PC-9 (cell line): ENCODE results near the gene COL4A1. TPM values are rescaled to one million over a fixed set of nuclear protein-coding genes. Genes with fewer than 3 reads are reported as not detected.

Source experiments
- BruUV-seq: library from RNA; stranded (reverse); fragments of 400-500 nt; replicated peaks from 2 replicates; lab custom pipeline; 2021; lab: Mats Ljungman, UMichigan
- CTCF ChIA-PET: fragments of 300-600 bp; sonication (Branson Sonifier 250); formaldehyde crosslinking; loops from one replicate; lab custom pipeline; 2022; ENCODE audit warnings: antibody characterized with exemption; lab: Charles Lee
- POLR2A ChIA-PET: fragments of 300-600 bp; sonication (Branson Sonifier 250); formaldehyde crosslinking; loops from one replicate; lab custom pipeline; 2022; ENCODE audit warnings: antibody characterized with exemption; ENCODE audit not compliant: unreplicated experiment; lab: Charles Lee
- DNase-seq, 2 experiments: peaks; one replicate each; pipeline versions ENCODE4 v3.0.0 to v3.0.0-alpha.2; 2015 to 2022; ENCODE audit warnings: mixed read lengths in 1 of 2
- H2AFZ ChIP-seq: fragments of 200-600 bp; sonication (generic); 2 replicates; pipeline ENCODE4 v1.8.1; 2017; ENCODE audit warnings: antibody characterized with exemption
- H3F3A ChIP-seq: fragments of 200-600 bp; sonication (generic); 2 replicates; pipeline ENCODE4 v1.8.1; 2017; ENCODE audit warnings: antibody characterized with exemption, mild to moderate bottlenecking, low read depth; ENCODE audit not compliant: insufficient read depth
- H3K27ac ChIP-seq: fragments of 200-600 bp; sonication (generic); 2 replicates; pipeline ENCODE4 v1.6.1; 2016; ENCODE audit warnings: mixed run types
- H3K27me3 ChIP-seq: fragments of 200-600 bp; sonication (generic); 2 replicates; pipeline ENCODE4 v1.6.1; 2016; ENCODE audit warnings: low read depth, mixed run types; ENCODE audit not compliant: insufficient read depth
- H3K36me3 ChIP-seq: fragments of 200-600 bp; sonication (generic); 2 replicates; pipeline ENCODE4 v1.6.1; 2016; ENCODE audit warnings: low read depth, mixed run types
- H3K4me1 ChIP-seq: fragments of 200-600 bp; sonication (generic); replicated peaks from 2 replicates; pipeline ENCODE4 v1.6.1; 2016; ENCODE audit warnings: mixed run types; ENCODE audit not compliant: insufficient read depth
- H3K4me2 ChIP-seq: fragments of 200-600 bp; sonication (generic); 2 replicates; pipeline ENCODE4 v1.6.1; 2017; ENCODE audit warnings: mixed run types
- H3K4me3 ChIP-seq: fragments of 200-600 bp; sonication (generic); 2 replicates; pipeline ENCODE4 v1.6.1; 2016; ENCODE audit warnings: mixed run types
- H3K79me2 ChIP-seq: fragments of 200-600 bp; sonication (generic); 2 replicates; pipeline ENCODE4 v1.6.1; 2017; ENCODE audit warnings: low read depth, mixed run types
- H3K9me2 ChIP-seq: fragments of 200-600 bp; sonication (generic); 2 replicates; pipeline ENCODE4 v1.8.1; 2017; ENCODE audit warnings: mild to moderate bottlenecking; ENCODE audit not compliant: insufficient read depth
- H3K9me3 ChIP-seq: fragments of 200-600 bp; sonication (generic); 2 replicates; pipeline ENCODE4 v1.8.1; 2016; ENCODE audit warnings: low read depth; ENCODE audit not compliant: insufficient read depth
- H4K20me1 ChIP-seq: fragments of 200-600 bp; sonication (generic); 2 replicates; pipeline ENCODE4 v1.8.1; 2017; ENCODE audit not compliant: insufficient read depth
- CTCF ChIP-seq: fragments of 200-600 bp; sonication (generic); conservative IDR thresholded peaks from 2 replicates; pipeline ENCODE4 v1.6.1; 2017; ENCODE audit warnings: mixed run types, antibody characterized with exemption, mild to moderate bottlenecking, moderate library complexity
- EZH2 ChIP-seq: fragments of 200-600 bp; sonication (generic); IDR thresholded peaks from 2 replicates; pipeline ENCODE4 v1.8.0; 2017; ENCODE audit warnings: antibody characterized with exemption, low read depth
- intact Hi-C: fragments of 100-400 bp; cut with micrococcal nuclease; formaldehyde crosslinking; loops from one replicate; pipeline ENCODE4 v1.10.0; 2022; ENCODE audit not compliant: unreplicated experiment
- total RNA-seq: library from RNA; stranded (reverse); gene quantifications from 2 replicates; pipeline ENCODE4 v1.2.3, GENCODE V29; 2021

The COL4A1 gene
- total RNA-seq, 1 experiment from 2014 or later: 24.5 TPM

GRCh38 chr13:110193491-110193890, 113.5 kb downstream of the COL4A1 start:
- H3K79me2 ChIP-seq: no peaks in the 10 kb centered on the region
- BruUV-seq: no TSS peak
- ChIA-PET CTCF (no interaction called here), POLR2A (no interaction called here)
- H3K4me2 ChIP-seq: no peak overlapping the region
- H2AFZ ChIP-seq: no peak overlapping the region
- no peaks in the 10 kb centered on the region for H4K20me1 ChIP-seq
- no peak overlapping the region for H3K27ac ChIP-seq
- no peak for TF ChIP-seq EZH2
- no peak overlapping the region for H3K4me3 ChIP-seq
- no peaks in the 10 kb centered on the region for H3K4me1 ChIP-seq
- H3K9me3 ChIP-seq: no peaks in the 10 kb centered on the region
- H3F3A ChIP-seq: no peaks in the 10 kb centered on the region
- intact Hi-C loops: no loop called here
- H3K27me3 ChIP-seq: no peaks in the 10 kb centered on the region
- H3K36me3 ChIP-seq: no peaks in the 10 kb centered on the region
- DNase-seq: peak in 1 of 2 experiments; percentile 2
- H3K9me2 ChIP-seq: no peaks in the 10 kb centered on the region

DNA sequence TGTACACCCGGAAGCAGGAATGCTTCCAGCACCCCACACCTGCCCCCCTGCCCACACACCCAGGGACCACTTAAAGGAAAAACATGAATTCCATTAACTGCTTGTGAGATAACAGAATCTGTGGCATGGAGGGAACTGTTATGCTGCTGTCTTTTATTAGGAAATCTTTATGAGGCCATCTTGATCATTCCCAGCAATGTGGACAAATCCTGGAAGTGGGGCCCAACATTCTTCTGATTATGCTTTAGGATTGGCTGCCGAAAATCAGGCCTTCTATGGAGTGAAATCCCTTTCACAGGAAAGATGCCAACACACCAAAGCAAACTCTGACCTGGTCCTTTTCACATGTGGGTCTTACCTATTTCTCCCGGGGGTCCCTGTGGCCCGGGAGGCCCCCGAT, 114.5 kb downstream of the COL4A1 start:
- no peaks in the 10 kb centered on the region for H3K27me3 ChIP-seq
- CTCF ChIA-PET: no interaction called here
- H3K36me3 ChIP-seq: no peaks in the 10 kb centered on the region
- no peak overlapping the region for H3K4me2 ChIP-seq
- H3K9me2 ChIP-seq: no peaks in the 10 kb centered on the region
- no peak overlapping the region for H2AFZ ChIP-seq
- H4K20me1 ChIP-seq: no peaks in the 10 kb centered on the region
- H3K79me2 ChIP-seq: no peaks in the 10 kb centered on the region
- H3K4me1 ChIP-seq: 0 out of 2 replicates have a peak, but pooled peaks cover 4% of the 10 kb centered on the region
- POLR2A ChIA-PET: no interaction called here
- DNase-seq: peak in 1 of 2 experiments; percentile 33
- no peaks in the 10 kb centered on the region for H3F3A ChIP-seq
- no TSS peak for BruUV-seq
- no peak overlapping the region for H3K4me3 ChIP-seq
- no peaks in the 10 kb centered on the region; the same call in 1 of the 2 replicates for H3K9me3 ChIP-seq
- TF ChIP-seq CTCF (no peak), EZH2 (no peak)
- intact Hi-C loops: no loop called here
- no peak overlapping the region for H3K27ac ChIP-seq

DNA sequence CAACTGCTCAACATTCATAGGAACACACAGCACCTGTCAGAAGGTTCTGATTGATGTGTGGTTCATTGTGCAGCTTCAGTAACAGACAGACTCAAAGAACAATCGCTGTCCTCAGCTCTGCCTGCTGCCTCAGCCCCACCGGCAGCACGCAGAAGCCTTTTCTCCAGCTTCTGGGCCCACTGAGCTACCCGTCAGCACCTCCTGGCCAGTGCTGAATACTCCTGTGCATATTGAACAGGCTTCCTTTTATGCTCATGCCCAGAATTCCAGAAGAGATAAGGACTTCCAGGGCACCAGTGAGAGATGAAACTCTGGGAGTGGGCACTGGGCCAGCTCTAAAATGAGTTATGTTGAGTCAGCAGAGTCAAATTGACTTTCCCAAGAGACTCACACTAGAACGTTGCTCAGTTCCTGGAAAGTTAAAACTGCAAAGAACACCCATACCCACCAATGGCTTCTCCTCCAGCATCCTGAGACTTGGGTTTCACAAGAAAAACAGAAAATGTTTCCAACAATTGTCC, 119.3 kb downstream of the COL4A1 start:
- Histone ChIP-seq H3K4me3 (no peak overlapping the region), H3K9me3 (no peaks in the 10 kb centered on the region; the same call in 1 of the 2 replicates), H4K20me1 (no peaks in the 10 kb centered on the region), H3K4me2 (no peak overlapping the region), H2AFZ (no peak overlapping the region), H3K9me2 (no peaks in the 10 kb centered on the region), H3F3A (no peaks in the 10 kb centered on the region), H3K36me3 (no peaks in the 10 kb centered on the region), H3K4me1 (0 out of 2 replicates have a peak, but pooled peaks cover 4% of the 10 kb centered on the region), H3K27ac (no peak overlapping the region), H3K79me2 (no peaks in the 10 kb centered on the region), H3K27me3 (no peaks in the 10 kb centered on the region)
- ChIA-PET CTCF (no interaction called here), POLR2A (no interaction called here)
- TF ChIP-seq EZH2: no peak
- no peak for TF ChIP-seq CTCF
- intact Hi-C loops: no loop called here
- peak in 1 of 2 experiments; percentile 42 for DNase-seq
- BruUV-seq: no TSS peak
